Inflammatory macrophage treated with lipopolysaccharide for 4 hours (primary cell): Measurements from ENCODE around the gene NOTO.
A peak's percentile ranks its signal among the peaks of the same experiment; 100 is the strongest.

ENCODE experiments used
- DNase-seq: peaks from one replicate; pipeline ENCODE4 v3.0.0-alpha.2; 2020

NOTO gene

DNA sequence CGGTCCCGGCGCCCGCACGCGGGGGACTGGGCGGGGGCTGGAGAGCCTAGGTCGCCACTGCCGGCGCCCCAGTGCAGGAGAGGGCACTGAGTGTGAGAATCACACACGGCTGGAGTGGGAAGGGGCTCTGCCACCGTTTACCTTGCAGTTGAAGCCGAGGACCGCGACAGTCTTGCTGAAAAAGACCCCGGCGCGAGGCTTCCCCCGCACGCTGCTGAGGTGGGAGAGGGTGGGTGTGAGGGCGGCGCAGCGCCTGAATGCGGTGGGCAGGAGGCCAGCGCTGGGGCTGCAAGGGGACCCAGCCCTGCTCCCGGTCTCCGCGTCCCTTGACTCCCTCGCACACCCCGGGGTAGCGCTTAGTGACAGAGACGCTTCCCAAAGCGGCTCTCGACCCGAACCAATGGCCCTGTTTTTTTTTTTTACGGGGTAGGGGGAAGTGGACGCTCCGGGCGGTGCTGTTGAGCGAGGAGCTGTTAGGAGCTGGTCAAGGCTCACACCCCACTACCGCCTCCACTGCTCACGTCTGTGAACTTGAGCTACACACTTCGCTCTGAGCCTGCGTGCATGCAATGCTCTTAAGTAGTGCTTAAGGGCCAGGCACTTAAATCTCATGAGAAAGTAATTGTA is 794 bp downstream of the NOTO start:
- no peak for DNase-seq

DNA sequence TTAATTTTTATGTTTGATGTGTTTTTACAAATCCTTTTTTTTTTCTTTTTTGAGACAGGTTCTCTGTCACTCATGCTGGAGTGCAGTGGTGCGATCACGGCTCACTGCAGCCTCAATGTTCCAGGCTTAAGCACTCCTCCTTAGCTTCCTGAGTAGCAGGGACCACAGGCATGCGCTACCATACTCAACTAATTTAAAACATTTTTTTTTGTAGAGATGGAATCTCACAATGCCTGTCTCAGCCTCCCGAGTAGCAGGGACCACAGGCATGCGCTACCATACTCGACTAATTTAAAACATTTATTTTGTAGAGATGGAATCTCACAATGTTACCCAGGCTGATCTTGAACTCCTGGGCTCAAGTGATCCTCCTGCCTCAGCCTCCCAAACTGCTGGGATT is 3.2 kb downstream of the NOTO start:
- no peak for DNase-seq

DNA sequence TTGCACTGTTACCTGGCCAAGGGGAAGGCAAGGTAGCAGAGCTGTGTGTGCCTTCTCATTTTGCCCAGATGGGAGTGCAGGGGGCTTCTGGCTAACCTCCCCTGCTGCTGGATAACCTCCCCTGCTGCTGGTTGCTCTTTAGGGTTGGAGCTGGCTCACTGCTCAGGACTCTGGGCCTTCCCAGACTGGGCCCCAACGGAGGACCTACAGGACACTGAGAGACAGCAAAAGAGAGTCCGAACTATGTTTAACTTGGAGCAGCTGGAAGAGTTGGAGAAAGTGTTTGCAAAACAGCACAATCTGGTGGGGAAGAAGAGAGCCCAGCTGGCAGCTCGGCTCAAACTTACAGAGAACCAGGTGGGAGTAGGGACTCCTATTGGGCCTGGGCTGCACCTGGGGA is 5.9 kb downstream of the NOTO start:
- DNase-seq: no peak

DNA sequence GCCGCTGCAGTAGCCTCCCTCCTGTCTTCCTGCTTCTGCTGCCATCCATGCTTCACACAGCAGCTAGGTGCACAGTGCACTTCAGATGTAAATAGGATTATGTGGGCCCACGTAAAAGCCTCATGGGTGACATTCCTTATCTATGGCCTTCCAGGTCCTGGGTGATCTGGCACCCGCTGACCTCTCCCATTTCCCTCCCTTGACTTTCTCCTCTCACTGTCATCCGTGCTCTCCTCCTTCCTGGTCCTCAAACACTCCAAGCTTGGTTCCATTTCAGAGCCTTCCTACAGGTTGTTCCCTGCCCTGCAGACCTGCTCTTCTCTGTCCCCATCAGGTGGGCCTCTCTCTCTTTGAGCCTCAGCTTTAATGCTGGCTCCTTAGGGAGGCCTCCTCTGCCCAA is 7.6 kb downstream of the NOTO start:
- no peak for DNase-seq

DNA sequence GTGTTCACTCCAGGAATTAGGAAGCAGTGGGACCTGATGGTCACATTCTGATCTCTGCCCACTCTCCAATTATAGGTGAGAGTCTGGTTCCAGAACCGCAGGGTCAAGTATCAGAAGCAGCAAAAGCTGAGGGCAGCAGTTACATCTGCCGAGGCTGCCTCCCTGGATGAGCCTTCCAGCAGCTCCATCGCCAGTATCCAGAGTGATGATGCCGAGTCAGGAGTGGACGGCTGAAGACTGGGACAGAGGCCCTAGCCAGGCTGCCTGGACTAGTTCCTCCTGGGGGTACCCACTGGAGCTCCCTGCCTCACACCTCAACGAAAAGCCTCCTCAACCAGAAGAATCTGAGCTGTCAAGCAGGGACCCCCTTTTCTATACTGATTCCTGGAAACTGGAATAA is 8.3 kb downstream of the NOTO start:
- DNase-seq: no peak

DNA sequence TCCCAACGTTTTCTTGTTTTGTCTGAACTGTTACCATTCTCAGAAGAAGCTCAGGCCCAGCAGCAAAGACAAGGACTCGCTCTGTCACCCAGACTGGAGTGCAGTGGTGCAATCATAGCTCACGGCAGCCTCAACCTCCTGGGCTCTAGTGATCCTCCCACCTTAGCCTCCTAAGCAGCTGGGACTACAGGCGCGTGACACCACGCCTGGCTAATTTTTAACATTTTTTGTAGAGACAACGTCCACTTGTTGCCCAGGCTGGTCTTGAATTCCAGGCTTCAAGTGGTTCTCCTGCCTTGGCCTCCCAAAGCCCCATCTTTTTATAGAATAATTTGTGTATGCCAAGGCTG is 9.7 kb downstream of the NOTO start:
- DNase-seq: no peak

GRCh38 chr2:73212448-73213176 is 10.2 kb downstream of the NOTO start:
- peak; percentile 61 for DNase-seq

- DNase-seq: peak; percentile 85
Observed at GRCh38 chr2:73214120-73215035, 12.0 kb downstream of the NOTO start, which contains the start of gene SMYD5. SMYD5 (plus strand) TSS chr2:73214245; CDS start chr2:73214267, 22 bp downstream.

DNA sequence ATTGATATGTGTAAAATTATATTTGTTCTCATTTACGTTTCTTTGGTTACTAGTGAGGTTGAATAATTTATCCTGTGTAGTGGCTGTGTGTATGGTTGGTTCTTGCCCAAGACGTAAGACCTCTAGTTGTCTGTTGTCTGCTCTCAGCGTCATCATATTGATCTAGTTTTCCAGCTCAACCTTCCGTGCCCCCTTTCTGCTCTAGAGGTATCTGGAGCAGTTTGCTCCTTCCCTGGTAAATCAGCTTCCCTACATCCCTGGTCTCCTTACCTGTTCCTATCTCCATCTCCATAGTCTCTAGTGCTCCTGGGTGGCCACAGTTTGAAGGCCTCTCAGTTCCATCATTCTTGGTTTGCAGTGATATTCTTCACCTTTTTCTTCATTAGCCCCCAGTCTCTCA is 12.9 kb downstream of the NOTO start:
- DNase-seq: no peak

DNA sequence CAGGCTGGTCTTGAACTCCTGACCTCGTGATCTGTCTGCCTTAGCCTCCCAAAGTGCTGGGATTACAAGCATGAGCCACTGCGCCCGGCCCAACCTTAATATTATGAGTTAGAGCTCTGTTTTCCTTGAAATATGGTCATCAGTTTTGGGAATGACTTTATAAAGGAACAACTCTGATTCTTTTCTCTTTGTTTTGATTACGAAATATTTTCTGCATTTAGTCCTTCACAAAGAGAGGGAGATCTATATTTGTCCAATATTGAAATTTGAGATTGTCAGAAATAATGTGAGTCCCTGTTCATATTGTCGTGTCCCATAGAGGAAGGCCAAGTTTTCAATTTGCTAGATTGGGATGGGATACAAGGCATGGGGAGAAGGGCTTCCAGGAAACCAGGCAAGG is 14.8 kb downstream of the NOTO start:
- no peak for DNase-seq

DNA sequence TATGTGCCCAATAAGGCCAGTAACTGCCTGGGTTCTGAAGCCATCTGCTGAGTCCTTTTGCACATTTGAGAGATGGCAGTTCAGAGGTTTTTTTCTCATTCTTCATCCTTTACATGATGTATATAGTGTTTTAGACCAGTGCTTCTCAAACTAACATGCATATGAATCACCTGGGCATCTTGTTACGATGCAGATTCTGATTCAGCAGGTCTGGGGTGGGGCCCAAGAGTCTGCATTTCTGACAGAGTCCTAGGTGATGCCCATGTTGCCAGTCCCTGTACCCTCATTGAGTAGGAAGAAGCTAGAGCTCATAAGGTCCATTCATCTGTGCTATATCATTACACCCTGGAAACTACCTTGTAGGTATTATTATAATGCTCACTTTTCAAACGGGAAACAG is 15.5 kb downstream of the NOTO start:
- DNase-seq: no peak

- DNase-seq: no peak
Observed at GRCh38 chr2:73218298-73218697, 15.9 kb downstream of the NOTO start.

DNA sequence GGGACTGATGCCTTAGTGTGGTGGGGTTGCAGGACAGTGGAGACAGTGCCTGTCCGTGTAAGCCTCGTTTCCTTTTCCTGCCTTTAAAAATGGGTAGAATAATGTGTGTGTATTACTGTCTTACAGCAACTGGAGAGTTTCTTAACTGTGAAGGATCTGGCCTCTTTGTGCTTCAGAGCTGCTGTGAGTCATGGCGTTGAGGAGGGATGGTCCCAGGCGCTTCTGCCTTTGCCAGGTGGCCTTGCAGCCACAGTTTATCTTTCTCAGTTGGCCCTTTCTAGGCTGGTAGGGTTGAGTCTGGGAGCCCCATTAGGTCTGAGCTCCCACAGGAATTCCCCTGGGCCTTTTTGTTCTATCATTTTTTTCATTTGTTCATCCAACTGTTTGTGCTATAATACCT is 21.4 kb downstream of the NOTO start:
- no peak for DNase-seq

- no peak for DNase-seq
Observed at GRCh38 chr2:73225513-73226360, 23.4 kb downstream of the NOTO start.

- DNase-seq: no peak
Observed at GRCh38 chr2:73227086-73227485, 24.7 kb downstream of the NOTO start.

- DNase-seq: no peak
Observed at GRCh38 chr2:73228631-73229030, 26.3 kb downstream of the NOTO start.

DNA sequence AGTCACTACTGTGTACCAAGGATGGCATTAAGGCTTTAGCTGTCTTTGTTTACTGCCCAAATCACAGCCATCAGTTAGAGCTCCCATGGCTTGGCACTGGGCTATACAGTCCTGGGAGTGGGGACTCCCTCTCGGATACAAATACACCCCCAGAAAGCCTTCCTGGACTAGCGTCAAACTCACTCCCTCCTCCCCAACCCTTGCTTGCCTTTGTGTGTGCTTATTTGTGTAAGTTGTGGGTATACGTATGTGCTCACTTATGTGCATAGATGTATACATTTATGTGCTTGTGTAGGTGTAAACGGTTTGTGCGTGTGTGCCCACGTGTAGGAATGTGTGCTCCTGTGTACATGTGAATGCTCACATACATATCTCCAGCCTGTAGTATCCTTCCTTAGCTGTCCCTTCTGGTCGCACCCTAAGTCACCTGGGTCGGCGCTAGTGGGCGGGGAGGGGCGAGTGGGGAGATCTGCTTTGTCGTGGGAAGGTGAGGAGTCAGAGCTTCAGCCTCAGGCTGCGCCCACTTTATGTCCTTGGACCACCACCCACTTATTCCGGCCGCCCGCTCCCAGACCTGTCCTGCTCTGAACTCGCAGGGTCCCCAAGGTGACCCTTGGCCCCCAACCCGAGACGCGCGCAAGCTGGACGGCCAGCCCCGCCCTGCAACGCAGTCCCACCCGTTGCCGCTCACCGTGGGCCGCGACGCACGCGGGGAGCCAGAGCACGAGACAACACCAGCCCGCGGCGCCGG is 30.2 kb downstream of the NOTO start:
- peak; percentile 6 for DNase-seq

GRCh38 chr2:73233154-73233931 is 31.0 kb downstream of the NOTO start, which contains the start of gene PRADC1:
PRADC1 (minus strand) TSS chr2:73233239; CDS start chr2:73233160, 79 bp downstream.
- peak; percentile 100 for DNase-seq

DNA sequence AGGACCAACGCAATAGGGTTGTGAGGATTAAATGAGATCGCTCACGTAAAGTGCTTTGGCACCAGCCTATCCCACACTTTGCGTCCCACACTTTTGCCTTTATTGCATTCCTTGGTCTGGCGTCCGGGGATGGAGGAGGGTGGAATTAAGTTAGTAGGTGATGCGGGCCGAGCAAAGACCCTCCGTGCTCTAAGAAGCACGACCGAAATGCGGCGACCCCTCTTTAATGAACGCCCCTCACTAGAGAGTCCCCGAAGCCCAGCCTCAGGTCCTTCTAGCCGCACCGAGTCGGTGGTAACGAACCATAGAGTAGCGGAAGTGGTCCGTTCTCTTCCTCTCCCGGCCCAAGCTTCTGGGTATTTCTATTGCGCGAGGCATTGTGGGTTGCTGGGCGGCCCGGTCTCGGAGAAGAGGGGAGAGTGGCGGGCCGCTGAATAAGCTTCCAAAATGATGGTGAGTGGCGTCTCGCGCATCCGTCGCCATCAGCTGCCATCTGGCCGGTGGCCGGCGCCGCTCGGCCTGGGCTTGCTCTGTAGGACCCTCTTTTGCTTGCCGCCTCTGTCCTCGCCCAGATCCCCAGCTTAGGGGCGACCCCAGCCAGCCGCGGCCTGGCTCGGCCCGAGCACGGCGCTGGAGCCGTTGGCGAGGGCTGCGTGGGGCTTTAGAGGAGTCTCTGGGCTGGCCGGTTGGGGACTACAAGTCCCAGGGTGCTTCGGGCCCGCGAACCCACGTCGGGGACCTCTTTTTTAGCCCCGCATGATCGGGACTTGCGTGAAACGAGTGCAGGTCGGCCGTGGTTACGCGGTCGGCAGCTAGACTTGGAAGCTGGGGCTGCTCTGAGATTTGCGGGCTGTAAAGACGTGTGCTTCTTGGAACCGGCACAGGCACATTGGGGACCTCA is 31.8 kb downstream of the NOTO start, which contains the start of gene CCT7:
Gene CCT7, plus strand, starts transcription at position 377 of the 901 bp plus-strand sequence. Its CDS starts 71 bp downstream, at position 448.
- peak; percentile 92 for DNase-seq
